ENCODE data around the gene ANKRD63. TPM values are rescaled to one million over a fixed set of nuclear protein-coding genes. Genes with fewer than 3 reads are reported as not detected.

Gene ANKRD63
- total RNA-seq, 1 donor from 2014 or later, result not detected

DNA sequence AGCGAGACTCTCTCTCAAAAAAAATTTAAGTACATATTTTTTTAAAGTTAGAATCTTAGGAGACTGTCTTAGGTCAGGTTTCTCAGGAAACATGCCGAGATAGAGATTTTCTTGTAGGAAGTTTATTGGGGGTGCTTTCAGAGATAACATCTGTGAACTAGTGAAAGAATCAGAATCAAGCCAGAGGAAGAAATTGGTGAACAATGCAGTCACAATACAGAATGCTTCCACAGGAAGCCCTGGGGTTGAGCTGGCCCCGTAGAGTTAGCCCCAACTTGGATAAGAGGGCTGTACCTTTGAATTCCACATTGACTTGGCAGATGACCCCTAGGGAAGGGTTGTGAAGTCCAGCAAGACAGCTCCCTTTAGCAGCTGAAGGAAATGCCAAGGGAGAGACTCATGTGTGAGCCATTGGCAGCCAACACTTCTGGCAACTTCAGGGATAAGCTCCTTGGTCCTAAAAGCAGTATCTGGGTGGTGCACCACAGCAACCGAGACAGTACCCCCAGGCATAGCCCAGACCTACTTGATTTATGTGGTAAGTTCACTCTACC lies 31.9 kb upstream of the ANKRD63 start:
- H3K27ac ChIP-seq (ENCODE audit: low read depth, low read length), result no peak overlapping the region
- no peaks in the 10 kb centered on the region for H3K9me3 ChIP-seq (ENCODE audit: control insufficient read depth in 3 of 3, low read length in 3 of 3)
- H3K9ac ChIP-seq (ENCODE audit: low read depth in 1 of 3, low read length in 3 of 3), result no peak overlapping the region
- H3K4me3 ChIP-seq (ENCODE audit: low read length in 3 of 3), result no peak overlapping the region
- peaks cover 0 to 10% (median 7%) of the 10 kb centered on the region in 3 donors for H3K27me3 ChIP-seq (ENCODE audit: control insufficient read depth in 3 of 3, insufficient read depth in 3 of 3, low read length in 3 of 3)
- H3K4me1 ChIP-seq (ENCODE audit: control insufficient read depth in 3 of 3, insufficient read depth in 3 of 3, low read length in 3 of 3), result peaks cover 5 to 12% (median 10%) of the 10 kb centered on the region in 3 donors
- no peaks in the 10 kb centered on the region for H3K36me3 ChIP-seq (ENCODE audit: control insufficient read depth in 3 of 3, insufficient read depth in 3 of 3, low read length in 3 of 3)

DNA sequence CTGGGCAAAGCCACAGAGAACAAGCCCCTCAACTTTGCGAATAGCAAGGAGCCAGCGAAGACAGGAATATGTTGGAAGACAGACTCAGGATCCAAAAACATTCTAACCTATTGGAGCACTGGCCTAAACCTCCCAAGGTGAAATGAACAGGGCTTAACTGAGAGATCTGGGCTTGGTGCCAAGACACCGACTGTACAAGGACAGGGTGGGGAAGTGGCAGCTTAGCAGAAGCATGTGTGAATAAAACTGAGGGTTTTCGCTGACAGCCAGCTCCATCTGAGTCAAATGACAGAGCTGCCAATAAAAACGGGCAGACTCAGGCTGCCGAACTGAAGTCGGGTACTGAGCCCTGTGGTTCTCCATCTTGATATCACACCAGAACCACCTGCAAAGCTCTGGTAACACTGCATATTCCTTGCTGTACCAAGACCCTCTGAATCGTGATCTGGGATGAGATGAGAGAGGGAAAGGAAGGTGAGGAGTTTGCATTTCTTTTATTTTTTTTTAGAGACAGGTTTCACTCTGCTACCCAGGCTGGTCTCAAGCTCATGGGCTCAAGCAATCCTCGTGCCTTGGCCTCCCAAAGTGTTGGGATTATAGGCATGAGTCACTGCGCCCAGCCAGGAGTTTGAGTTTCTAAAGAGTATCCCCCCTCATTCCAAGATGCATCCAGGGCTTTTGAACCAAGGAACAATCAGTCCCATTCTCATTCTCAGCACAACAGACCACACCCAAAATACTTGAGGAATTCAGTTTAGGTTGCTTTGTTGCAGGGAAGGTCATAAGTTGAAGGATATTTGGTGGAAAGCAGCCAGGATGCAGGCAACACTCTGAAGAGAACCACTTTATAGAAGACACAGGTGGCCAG lies 30.9 kb upstream of the ANKRD63 start:
- Histone ChIP-seq H3K27me3 (ENCODE audit: control insufficient read depth in 3 of 3, insufficient read depth in 3 of 3, low read length in 3 of 3) (peaks cover 0 to 12% (median 7%) of the 10 kb centered on the region in 3 donors), H3K4me1 (ENCODE audit: control insufficient read depth in 3 of 3, insufficient read depth in 3 of 3, low read length in 3 of 3) (peaks cover 5 to 12% (median 10%) of the 10 kb centered on the region in 3 donors), H3K27ac (ENCODE audit: low read depth, low read length) (no peak overlapping the region), H3K9me3 (ENCODE audit: control insufficient read depth in 3 of 3, low read length in 3 of 3) (no peaks in the 10 kb centered on the region), H3K4me3 (ENCODE audit: low read length in 3 of 3) (no peak overlapping the region), H3K36me3 (ENCODE audit: control insufficient read depth in 3 of 3, insufficient read depth in 3 of 3, low read length in 3 of 3) (no peaks in the 10 kb centered on the region), H3K9ac (ENCODE audit: low read depth in 1 of 3, low read length in 3 of 3) (no peak overlapping the region)

DNA sequence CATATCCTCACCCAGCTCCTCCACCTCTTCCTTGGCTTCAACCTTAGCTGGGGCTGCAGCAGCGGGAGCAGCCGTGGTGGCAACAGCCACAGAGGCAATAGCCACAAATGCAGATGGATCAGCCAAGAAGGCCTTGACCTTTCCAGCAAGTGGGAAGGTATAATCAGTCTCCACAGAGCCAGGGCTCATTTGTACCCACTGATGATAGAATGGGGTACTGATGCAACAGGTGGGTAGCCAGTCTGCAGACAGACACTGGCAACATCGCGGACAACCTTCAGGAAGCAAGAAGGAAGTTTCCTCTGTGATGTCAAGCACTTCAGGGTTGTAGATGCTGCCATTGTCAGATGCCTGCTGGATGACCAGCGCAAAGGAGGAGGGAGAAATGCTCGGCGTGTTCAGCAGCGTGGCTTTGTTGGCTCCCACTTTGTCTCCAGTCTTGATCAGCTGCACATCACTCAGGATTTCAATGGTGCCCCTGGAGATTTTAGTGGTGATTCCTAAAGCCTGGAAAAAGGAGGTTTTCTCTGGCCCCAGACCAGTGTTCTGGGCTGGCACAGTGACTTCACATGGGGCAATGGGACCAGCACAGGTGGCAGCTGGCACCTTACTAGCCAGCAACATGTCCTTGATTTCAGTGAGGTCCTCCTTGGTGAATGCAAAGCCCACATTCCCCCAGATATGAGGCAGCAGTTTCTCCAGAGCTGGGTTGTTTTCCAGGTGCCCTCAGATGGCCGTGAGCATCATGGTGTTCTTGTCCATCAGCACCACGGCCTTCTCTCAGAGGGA lies 29.7 kb upstream of the ANKRD63 start:
- Histone ChIP-seq H3K4me3 (ENCODE audit: low read length in 3 of 3) (no peak overlapping the region), H3K27me3 (ENCODE audit: control insufficient read depth in 3 of 3, insufficient read depth in 3 of 3, low read length in 3 of 3) (peaks cover 0 to 14% (median 7%) of the 10 kb centered on the region in 3 donors), H3K9me3 (ENCODE audit: control insufficient read depth in 3 of 3, low read length in 3 of 3) (no peaks in the 10 kb centered on the region), H3K27ac (ENCODE audit: low read depth, low read length) (no peak overlapping the region), H3K36me3 (ENCODE audit: control insufficient read depth in 3 of 3, insufficient read depth in 3 of 3, low read length in 3 of 3) (no peaks in the 10 kb centered on the region), H3K9ac (ENCODE audit: low read depth in 1 of 3, low read length in 3 of 3) (no peak overlapping the region), H3K4me1 (ENCODE audit: control insufficient read depth in 3 of 3, insufficient read depth in 3 of 3, low read length in 3 of 3) (peaks cover 5 to 12% (median 11%) of the 10 kb centered on the region in 3 donors)

DNA sequence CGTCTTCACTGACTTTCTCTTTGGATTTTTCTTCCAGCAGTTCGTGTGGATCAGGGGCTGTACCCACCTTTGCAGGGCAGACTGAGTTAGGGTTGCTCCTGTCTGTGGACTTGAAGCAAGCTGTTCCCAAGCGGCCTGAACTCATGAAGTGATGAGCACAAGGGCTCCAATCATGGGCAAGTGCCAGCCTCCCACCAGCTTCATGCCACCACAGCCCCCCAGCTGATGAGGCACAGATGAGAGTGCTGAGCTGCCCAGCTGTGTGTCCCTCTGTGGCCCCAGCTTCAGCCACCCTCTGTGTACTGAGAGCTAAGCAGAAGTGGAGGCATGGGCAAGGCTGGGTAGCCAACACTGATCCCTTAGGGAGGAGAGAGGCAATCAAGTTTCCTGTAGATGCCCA lies 28.1 kb upstream of the ANKRD63 start:
- H3K9me3 ChIP-seq (ENCODE audit: control insufficient read depth in 3 of 3, low read length in 3 of 3), result no peaks in the 10 kb centered on the region
- no peak overlapping the region for H3K27ac ChIP-seq (ENCODE audit: low read depth, low read length)
- H3K4me3 ChIP-seq (ENCODE audit: low read length in 3 of 3), result no peak overlapping the region
- H3K36me3 ChIP-seq (ENCODE audit: control insufficient read depth in 3 of 3, insufficient read depth in 3 of 3, low read length in 3 of 3), result no peaks in the 10 kb centered on the region
- H3K4me1 ChIP-seq (ENCODE audit: control insufficient read depth in 3 of 3, insufficient read depth in 3 of 3, low read length in 3 of 3), result peaks cover 5 to 14% (median 12%) of the 10 kb centered on the region in 3 donors
- no peak overlapping the region for H3K9ac ChIP-seq (ENCODE audit: low read depth in 1 of 3, low read length in 3 of 3)
- peaks cover 0 to 14% (median 7%) of the 10 kb centered on the region in 3 donors for H3K27me3 ChIP-seq (ENCODE audit: control insufficient read depth in 3 of 3, insufficient read depth in 3 of 3, low read length in 3 of 3)

DNA sequence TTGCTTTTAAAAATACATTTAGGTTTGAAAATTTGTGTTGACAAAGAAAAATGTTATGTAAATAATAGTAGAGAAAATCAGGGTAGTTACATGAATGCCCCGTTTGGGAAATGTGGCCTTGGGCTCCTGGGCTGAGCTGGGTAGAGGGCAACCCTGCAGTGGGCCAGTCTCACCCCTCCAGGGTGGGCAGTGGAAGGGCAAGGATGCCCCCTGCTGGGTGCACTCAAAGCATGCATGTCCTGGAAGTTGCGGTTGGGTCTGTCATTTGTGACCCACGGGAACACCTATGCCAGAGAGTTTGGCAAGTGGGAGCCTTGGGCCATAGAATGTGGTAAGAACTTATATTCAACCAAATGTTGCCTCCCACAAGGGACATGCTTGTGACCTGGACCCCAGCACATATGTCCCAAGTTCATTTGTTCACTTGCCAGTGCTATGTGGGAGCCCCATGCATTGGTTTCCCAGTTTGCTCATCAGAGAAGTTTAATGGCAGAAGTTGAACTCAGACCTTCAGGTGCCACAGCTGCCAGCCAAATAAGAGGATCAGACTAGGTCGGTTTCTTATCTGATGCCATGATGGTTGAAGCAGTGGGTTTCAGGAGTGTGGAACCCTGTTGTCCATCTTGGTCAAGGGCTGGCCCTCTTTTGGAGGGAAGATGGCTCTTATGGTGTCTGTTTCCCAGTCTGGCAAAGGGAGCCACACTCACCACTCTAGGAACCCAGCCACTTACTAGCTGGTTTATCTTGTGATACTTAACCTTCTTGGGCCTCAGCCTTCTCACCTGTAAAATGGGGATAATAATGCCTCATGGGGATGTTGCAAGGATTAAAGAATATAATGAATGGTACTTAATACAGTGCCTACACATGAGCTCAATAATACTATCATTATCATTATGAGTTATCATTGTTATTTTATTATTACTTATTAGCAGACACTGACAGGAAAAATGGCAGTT lies 27.4 kb upstream of the ANKRD63 start:
- Histone ChIP-seq H3K9me3 (ENCODE audit: control insufficient read depth in 3 of 3, low read length in 3 of 3) (no peaks in the 10 kb centered on the region), H3K27ac (ENCODE audit: low read depth, low read length) (no peak overlapping the region), H3K4me3 (ENCODE audit: low read length in 3 of 3) (no peak overlapping the region), H3K9ac (ENCODE audit: low read depth in 1 of 3, low read length in 3 of 3) (no peak overlapping the region), H3K36me3 (ENCODE audit: control insufficient read depth in 3 of 3, insufficient read depth in 3 of 3, low read length in 3 of 3) (no peaks in the 10 kb centered on the region), H3K27me3 (ENCODE audit: control insufficient read depth in 3 of 3, insufficient read depth in 3 of 3, low read length in 3 of 3) (peaks cover 0 to 14% (median 7%) of the 10 kb centered on the region in 3 donors), H3K4me1 (ENCODE audit: control insufficient read depth in 3 of 3, insufficient read depth in 3 of 3, low read length in 3 of 3) (peaks cover 5 to 14% (median 12%) of the 10 kb centered on the region in 3 donors)

DNA sequence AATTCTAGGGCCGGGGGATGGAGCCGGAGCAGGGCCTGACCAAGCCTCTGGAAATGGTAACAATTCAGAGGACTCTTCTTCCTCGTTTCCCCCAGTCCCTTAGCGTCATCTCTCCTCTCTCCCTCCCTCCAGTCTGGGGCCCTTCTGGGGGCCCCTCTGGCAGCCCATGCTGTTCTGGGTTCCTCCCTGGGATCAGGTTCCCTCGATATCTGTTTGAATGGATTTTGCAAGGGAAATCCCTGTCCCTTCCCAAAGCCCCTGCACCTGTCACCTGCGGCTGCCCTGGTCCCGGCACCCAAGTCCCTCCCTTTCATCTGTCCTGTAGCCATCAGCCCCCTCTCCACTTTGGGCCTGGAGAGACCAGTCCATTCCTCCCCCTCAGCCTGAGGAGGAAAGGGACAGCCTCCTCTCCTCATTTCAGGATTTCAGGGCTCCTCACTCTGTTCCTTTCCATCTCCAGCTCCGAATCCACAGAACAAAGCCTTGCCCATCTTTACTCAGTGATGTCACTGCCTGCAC lies 26.5 kb upstream of the ANKRD63 start:
- no peaks in the 10 kb centered on the region for H3K9me3 ChIP-seq (ENCODE audit: control insufficient read depth in 3 of 3, low read length in 3 of 3)
- peaks cover 0 to 14% (median 7%) of the 10 kb centered on the region in 3 donors for H3K27me3 ChIP-seq (ENCODE audit: control insufficient read depth in 3 of 3, insufficient read depth in 3 of 3, low read length in 3 of 3)
- H3K4me3 ChIP-seq (ENCODE audit: low read length in 3 of 3), result no peak overlapping the region
- H3K27ac ChIP-seq (ENCODE audit: low read depth, low read length), result no peak overlapping the region
- H3K36me3 ChIP-seq (ENCODE audit: control insufficient read depth in 3 of 3, insufficient read depth in 3 of 3, low read length in 3 of 3), result no peaks in the 10 kb centered on the region
- H3K4me1 ChIP-seq (ENCODE audit: control insufficient read depth in 3 of 3, insufficient read depth in 3 of 3, low read length in 3 of 3), result peaks cover 5 to 14% (median 7%) of the 10 kb centered on the region in 3 donors
- H3K9ac ChIP-seq (ENCODE audit: low read depth in 1 of 3, low read length in 3 of 3), result no peak overlapping the region

DNA sequence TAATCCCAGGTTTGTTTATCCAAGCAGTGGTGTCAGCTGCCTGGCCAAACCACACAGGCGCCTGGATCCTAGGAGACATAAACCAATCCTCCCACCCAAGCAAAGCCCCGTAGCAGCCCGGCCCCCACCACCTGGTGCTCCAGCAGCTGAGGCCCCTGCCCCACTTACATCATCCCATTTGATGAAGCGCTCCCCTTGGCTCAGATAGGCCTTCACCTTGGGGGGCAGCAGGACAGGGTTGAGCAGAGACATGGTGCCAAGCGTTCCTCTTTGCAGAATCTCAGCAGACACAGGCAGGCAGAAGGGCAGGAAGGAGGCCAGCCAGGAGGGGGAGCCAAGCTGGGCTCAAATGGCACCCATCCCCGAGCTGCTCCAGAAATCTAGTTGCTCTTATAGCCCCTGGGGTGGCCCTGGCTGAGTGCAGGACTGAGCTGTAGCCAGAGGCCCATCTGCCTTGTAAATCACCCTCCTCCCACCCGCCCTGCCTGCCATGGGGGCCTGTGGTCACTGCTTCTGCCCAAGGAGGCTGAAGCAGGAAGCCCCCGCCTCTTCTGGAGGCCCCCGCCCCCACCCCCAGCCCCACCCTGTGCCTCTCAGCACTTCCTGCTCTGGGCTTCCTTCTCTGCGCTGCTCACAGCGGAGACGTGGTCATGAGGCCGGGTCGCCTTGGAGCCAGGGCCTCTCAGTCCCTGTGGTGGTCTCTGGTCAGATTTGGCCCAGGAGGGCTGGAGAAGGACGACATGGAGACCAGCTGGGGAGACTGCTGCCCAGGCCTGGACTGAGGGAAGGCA lies 24.8 kb upstream of the ANKRD63 start, which contains the start of gene PLCB2:
Gene PLCB2, minus strand, starts transcription at position 515 of the 791 bp plus-strand sequence. Its CDS starts 263 bp downstream, at position 252.
- H3K36me3 ChIP-seq (ENCODE audit: control insufficient read depth in 3 of 3, insufficient read depth in 3 of 3, low read length in 3 of 3), result no peaks in the 10 kb centered on the region
- peak within 1 kb of the TSS; percentile 44 for H3K27ac ChIP-seq (ENCODE audit: low read depth, low read length)
- H3K9ac ChIP-seq (ENCODE audit: low read depth in 1 of 3, low read length in 3 of 3), result no peak within 1 kb of the TSS
- H3K27me3 ChIP-seq (ENCODE audit: control insufficient read depth in 3 of 3, insufficient read depth in 3 of 3, low read length in 3 of 3), result peaks cover 0 to 15% (median 7%) of the 10 kb centered on the region in 3 donors
- peaks cover 0 to 4% (median 0%) of the 10 kb centered on the region in 3 donors for H3K4me1 ChIP-seq (ENCODE audit: control insufficient read depth in 3 of 3, insufficient read depth in 3 of 3, low read length in 3 of 3)
- H3K9me3 ChIP-seq (ENCODE audit: control insufficient read depth in 3 of 3, low read length in 3 of 3), result no peaks in the 10 kb centered on the region
- peak within 1 kb of the TSS; percentile 23 to 50 (median 35) for H3K4me3 ChIP-seq (ENCODE audit: low read length in 3 of 3)

DNA sequence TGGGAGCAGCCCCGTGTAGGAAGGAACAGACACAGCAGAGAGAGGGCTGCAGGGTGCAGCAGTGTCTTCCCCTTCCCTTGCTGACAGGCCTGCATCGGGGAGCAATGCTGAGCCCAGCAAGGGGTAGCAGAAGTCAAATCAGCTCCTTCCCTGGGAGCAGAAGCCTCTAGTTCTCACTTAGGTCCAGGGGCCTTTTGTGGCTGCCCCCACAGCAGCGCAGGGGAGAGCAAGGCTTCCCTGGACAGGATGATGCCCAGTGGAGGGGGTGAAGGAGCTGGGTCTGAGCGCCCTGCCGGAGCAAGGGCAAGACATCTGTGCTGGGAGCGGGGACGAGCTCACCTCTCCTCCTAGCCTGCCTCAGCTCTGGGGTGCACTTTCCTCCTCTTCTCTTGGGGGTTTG lies 24.0 kb upstream of the ANKRD63 start:
- Histone ChIP-seq H3K4me3 (ENCODE audit: low read length in 3 of 3) (peak overlapping the region; percentile 23 to 43 (median 35)), H3K27me3 (ENCODE audit: control insufficient read depth in 3 of 3, insufficient read depth in 3 of 3, low read length in 3 of 3) (peaks cover 0 to 11% (median 4%) of the 10 kb centered on the region in 3 donors), H3K9me3 (ENCODE audit: control insufficient read depth in 3 of 3, low read length in 3 of 3) (no peaks in the 10 kb centered on the region), H3K36me3 (ENCODE audit: control insufficient read depth in 3 of 3, insufficient read depth in 3 of 3, low read length in 3 of 3) (no peaks in the 10 kb centered on the region), H3K9ac (ENCODE audit: low read depth in 1 of 3, low read length in 3 of 3) (no peak overlapping the region), H3K4me1 (ENCODE audit: control insufficient read depth in 3 of 3, insufficient read depth in 3 of 3, low read length in 3 of 3) (peaks cover 0 to 4% (median 0%) of the 10 kb centered on the region in 3 donors), H3K27ac (ENCODE audit: low read depth, low read length) (no peak overlapping the region)
